Stimulated activated CD8-positive, alpha-beta memory T cell treated with anti-CD3 and anti-CD28 coated beads, Interleukin-4, amount 100 ng/mL, for 48 hours (primary cell): ENCODE results near the gene PML.
"Not testable (repeated sequence)": the region's sequence is repeated elsewhere in the genome, so short reads cannot be mapped to it uniquely, and the experiment has no call there.

Source experiments
- DNase-seq: peaks from one replicate; pipeline ENCODE4 v3.0.0-alpha.2; 2020

The PML gene

GRCh38 chr15:74064822-74065221 lies 70.3 kb downstream of the PML start:
- DNase-seq = not testable (repeated sequence)

GRCh38 chr15:74065684-74066411 lies 71.3 kb downstream of the PML start:
- peak; percentile 72 for DNase-seq

- DNase-seq = not testable (repeated sequence)
These were observed 77.1 kb downstream of the PML start for GRCh38 chr15:74071645-74072044.

GRCh38 chr15:74072132-74072531 lies 77.6 kb downstream of the PML start:
- DNase-seq = not testable (repeated sequence)

DNA sequence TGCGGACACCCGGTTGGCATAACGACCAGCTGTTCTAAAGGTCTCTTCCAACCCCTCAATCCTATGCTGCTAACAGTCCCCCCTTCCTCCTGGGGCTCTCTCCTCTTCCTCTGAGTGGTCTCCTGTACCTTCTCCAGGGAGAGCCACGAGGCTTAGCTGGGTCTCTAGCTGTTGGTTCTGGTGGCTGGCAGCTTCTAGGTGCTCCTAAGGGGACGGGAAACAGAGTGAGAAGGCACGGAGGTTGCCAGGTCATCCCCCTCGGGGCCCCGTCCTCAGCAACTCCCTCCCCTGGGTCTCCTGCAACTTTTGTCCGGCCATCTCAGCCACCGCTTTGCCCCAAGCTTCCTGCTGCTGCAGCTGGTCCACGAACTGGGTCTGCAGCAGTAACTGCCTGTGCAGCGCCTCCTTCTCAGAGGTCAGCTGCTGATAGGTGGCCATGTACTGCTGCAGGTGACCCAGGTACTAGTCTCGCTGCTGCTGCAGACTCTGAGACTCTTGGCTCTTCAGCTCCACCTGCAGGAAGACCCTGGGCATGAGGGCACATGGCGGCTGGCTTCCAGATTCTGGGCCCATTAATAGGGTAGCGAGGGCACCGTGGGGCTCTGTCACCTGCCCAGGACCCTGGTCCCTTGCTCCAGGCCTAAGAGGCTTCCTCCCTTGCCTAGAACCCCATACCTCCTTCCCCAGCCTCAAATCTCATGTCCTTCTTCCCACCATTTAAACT lies 78.3 kb downstream of the PML start:
- peak; percentile 65 for DNase-seq

DNA sequence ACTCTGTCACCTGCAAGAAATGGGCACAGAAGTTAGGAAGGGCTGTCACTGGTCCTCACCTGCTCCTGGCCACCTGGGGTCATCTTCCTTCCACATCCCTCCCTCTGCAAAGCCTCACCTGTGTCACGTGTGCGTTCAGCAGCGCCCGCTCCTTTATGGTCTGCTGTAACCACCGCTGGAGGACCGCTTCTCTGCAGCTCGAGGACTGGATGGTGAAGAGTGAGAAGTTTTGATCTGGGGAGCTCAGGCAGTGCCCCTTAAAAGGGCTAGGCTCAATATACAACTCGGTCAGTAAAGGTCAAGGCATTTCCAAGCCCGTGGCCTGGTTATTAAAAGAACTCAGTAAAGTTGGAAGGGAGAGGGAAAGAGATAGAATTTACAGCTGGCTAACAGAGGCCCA lies 81.3 kb downstream of the PML start:
- DNase-seq = not testable (repeated sequence)

GRCh38 chr15:74082450-74082849 lies 87.9 kb downstream of the PML start, which contains the start of gene GOLGA6A:
GOLGA6A (minus strand) TSS chr15:74082550; CDS start chr15:74082509, 41 bp downstream.
- DNase-seq = not testable (repeated sequence)

- DNase-seq = not testable (repeated sequence)
These were observed 100.1 kb downstream of the PML start for GRCh38 chr15:74094567-74094966.

DNA sequence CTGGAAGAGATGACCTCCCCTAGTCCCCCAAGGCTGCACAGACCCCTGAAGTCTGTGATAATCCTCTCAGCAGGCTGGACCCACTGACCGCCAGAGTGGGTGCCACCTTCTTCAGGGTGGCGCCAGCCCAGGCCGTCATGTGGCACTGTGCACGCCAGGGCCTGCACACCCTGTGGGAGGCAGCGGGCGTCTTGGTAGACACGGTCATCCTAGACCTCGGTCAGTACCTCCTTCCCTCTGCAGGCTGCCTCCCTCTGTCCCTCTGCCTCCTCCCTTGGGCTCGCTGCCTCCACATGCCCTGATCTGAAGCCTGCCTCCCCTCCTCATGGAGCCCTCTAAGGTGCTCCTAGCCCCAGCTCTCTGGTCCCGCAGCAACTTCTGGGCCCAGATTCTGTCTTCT lies 101.1 kb downstream of the PML start:
- DNase-seq = not testable (repeated sequence)

DNA sequence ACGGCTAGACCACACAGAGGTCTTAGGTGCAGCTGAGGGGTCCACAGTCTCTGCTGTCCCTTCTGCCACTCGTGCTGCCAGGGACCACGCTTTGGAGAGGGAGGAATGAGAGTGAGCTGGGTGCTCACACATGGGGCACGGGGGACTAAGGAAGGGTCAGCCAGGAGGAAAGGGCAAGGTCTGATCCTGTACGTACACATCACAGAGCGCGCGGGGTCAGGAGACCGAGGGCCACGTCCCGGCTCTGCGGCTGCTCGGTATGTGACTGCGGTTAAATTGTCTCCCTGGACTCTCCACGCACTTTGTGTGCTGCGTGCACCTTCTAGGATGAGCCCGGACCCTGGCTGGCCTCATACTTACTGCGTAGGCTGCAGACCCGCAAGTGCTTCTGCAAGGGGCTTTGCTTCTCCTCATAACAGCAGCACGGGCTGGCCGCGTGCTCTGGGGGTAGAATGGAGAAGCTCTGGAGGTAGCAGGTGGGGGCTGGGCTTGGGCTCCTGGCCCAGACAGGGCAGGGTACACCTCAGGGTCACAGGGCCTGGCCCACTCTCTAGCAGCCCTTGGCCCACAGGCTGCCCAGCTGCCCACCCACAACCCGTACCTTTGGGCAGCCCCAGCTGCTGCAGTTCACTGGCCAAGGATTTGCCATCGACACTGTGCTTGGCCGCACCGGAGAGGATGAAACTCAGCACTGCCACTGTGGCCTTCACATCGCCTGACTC lies 102.4 kb downstream of the PML start:
- not testable (repeated sequence) for DNase-seq
